GM23338 (cell line): ENCODE measurements around the gene KRTCAP2. TPM values are rescaled to one million over a fixed set of nuclear protein-coding genes. Genes with fewer than 3 reads are reported as not detected.

ENCODE experiments used
- ATAC-seq: fragments of 200-7000 bp; cut with Tn5 transposase; 3 replicates; pipeline ENCODE4 v1.9.1; 2020
- DNase-seq: peaks from one replicate; pipeline ENCODE4 v3.0.0-alpha.2; 2015; ENCODE audit warnings: low spot score
- H2AFZ ChIP-seq: fragments of 200-600 bp; sonication (generic); 2 replicates; pipeline ENCODE4 v1.8.0; 2016; ENCODE audit warnings: antibody characterized with exemption, mild to moderate bottlenecking, moderate library complexity
- H3F3A ChIP-seq: fragments of 200-600 bp; sonication (generic); replicated peaks from 2 replicates; pipeline ENCODE4 v1.8.0; 2017; ENCODE audit warnings: antibody characterized with exemption, mixed run types, low read depth
- H3K27ac ChIP-seq: fragments of 200-600 bp; sonication (generic); 2 replicates; pipeline ENCODE4 v1.6.1; 2016; ENCODE audit warnings: low read depth
- H3K27me3 ChIP-seq: fragments of 200-600 bp; sonication (generic); 2 replicates; pipeline ENCODE4 v1.8.0; 2016; ENCODE audit warnings: mild to moderate bottlenecking, mixed run types, moderate library complexity; ENCODE audit not compliant: insufficient read depth
- H3K36me3 ChIP-seq: fragments of 200-600 bp; sonication (generic); 2 replicates; pipeline ENCODE4 v1.8.0; 2016; ENCODE audit warnings: mild to moderate bottlenecking; ENCODE audit not compliant: insufficient read depth
- H3K4me1 ChIP-seq: fragments of 200-600 bp; sonication (generic); 2 replicates; pipeline ENCODE4 v1.8.0; 2016; ENCODE audit warnings: mild to moderate bottlenecking, moderate library complexity; ENCODE audit not compliant: insufficient read depth
- H3K4me2 ChIP-seq: fragments of 200-600 bp; sonication (generic); 2 replicates; pipeline ENCODE4 v1.7.1; 2017; ENCODE audit warnings: mixed run types
- H3K4me3 ChIP-seq: fragments of 200-600 bp; sonication (generic); 2 replicates; pipeline ENCODE4 v1.6.1; 2016; ENCODE audit warnings: mixed run types
- H3K79me2 ChIP-seq: fragments of 200-600 bp; sonication (generic); replicated peaks from 2 replicates; pipeline ENCODE4 v1.8.0; 2017; ENCODE audit warnings: mild to moderate bottlenecking; ENCODE audit not compliant: insufficient read depth
- H3K9me2 ChIP-seq: fragments of 200-600 bp; sonication (generic); 2 replicates; pipeline ENCODE4 v1.8.0; 2017; ENCODE audit not compliant: insufficient read depth
- H4K20me1 ChIP-seq: fragments of 200-600 bp; sonication (generic); replicated peaks from 2 replicates; pipeline ENCODE4 v1.8.0; 2017; ENCODE audit warnings: mild to moderate bottlenecking; ENCODE audit not compliant: insufficient read depth
- H3K27ac Mint-ChIP-seq: 2 replicates; pipeline ENCODE4 v1.8.0; 2020; ENCODE audit warnings: inconsistent platforms, mild to moderate bottlenecking, moderate library complexity, mixed read lengths
- H3K27me3 Mint-ChIP-seq: 3 replicates; pipeline ENCODE4 v1.8.0; 2022; ENCODE audit warnings: low read depth, mild to moderate bottlenecking, moderate library complexity, mixed read lengths, inconsistent platforms; ENCODE audit not compliant: insufficient read depth, poor library complexity
- H3K36me3 Mint-ChIP-seq: 3 replicates; pipeline ENCODE4 v1.8.0; 2021; ENCODE audit warnings: low read depth, mild to moderate bottlenecking, inconsistent platforms, moderate library complexity, mixed read lengths
- H3K4me1 Mint-ChIP-seq: 3 replicates; pipeline ENCODE4 v1.8.0; 2020; ENCODE audit warnings: mild to moderate bottlenecking, inconsistent platforms, mixed read lengths
- H3K4me3 Mint-ChIP-seq: 3 replicates; pipeline ENCODE4 v1.8.0; 2021; ENCODE audit warnings: moderate library complexity, mild to moderate bottlenecking, inconsistent platforms, mixed read lengths
- H3K9me3 Mint-ChIP-seq: 3 replicates; pipeline ENCODE4 v1.8.0; 2020; ENCODE audit warnings: moderate library complexity, mild to moderate bottlenecking, inconsistent platforms, mixed read lengths
- CREB1 ChIP-seq: fragments of 250-450 bp; sonication (Bioruptor Pico); IDR thresholded peaks from 2 replicates; pipeline ENCODE4 v1.5.0; 2020; ENCODE audit warnings: low read depth, mild to moderate bottlenecking, moderate library complexity
- CTCF ChIP-seq, 2 experiments: fragments of 200-600 bp in 1 of 2; sonication (generic) in 1 of 2; conservative IDR thresholded peaks; 2 replicates each; pipeline versions ENCODE4 v1.5.1 to v1.6.1; 2016 to 2017; ENCODE audit warnings: antibody characterized with exemption in 2 of 2, low read depth in 2 of 2, mild to moderate bottlenecking in 2 of 2, moderate library complexity in 1 of 2
- ETS1 ChIP-seq: IDR thresholded peaks from 2 replicates; pipeline ENCODE4 v1.6.1; 2016; ENCODE audit warnings: antibody characterized with exemption
- EZH2 ChIP-seq: fragments of 200-600 bp; sonication (generic); IDR thresholded peaks from one replicate; pipeline ENCODE4 v1.8.0; 2017; ENCODE audit warnings: antibody characterized with exemption, mild to moderate bottlenecking, low read depth; ENCODE audit not compliant: unreplicated experiment
- EZH2phosphoT487 ChIP-seq: fragments of 200-600 bp; sonication (generic); IDR thresholded peaks from one replicate; pipeline ENCODE4 v1.8.1; 2018; ENCODE audit warnings: antibody characterized with exemption; ENCODE audit not compliant: unreplicated experiment
- JUNB ChIP-seq: IDR thresholded peaks from one replicate; pipeline ENCODE4 v1.6.1; 2016; ENCODE audit warnings: antibody characterized with exemption; ENCODE audit not compliant: unreplicated experiment
- NANOG ChIP-seq: IDR thresholded peaks from 2 replicates; pipeline ENCODE4 v1.6.1; 2016; ENCODE audit warnings: antibody characterized with exemption, borderline replicate concordance
- POLR2AphosphoS5 ChIP-seq: IDR thresholded peaks from 2 replicates; pipeline ENCODE4 v1.6.1; 2016; ENCODE audit warnings: antibody characterized with exemption, low read depth
- REST ChIP-seq: IDR thresholded peaks from one replicate; pipeline ENCODE4 v1.6.1; 2018; ENCODE audit warnings: antibody characterized with exemption; ENCODE audit not compliant: unreplicated experiment
- STAT1 ChIP-seq: IDR thresholded peaks from one replicate; pipeline ENCODE4 v1.6.1; 2016; ENCODE audit warnings: antibody characterized with exemption; ENCODE audit not compliant: unreplicated experiment
- ZNF114 ChIP-seq: fragments of 250-450 bp; sonication (Bioruptor Pico); IDR thresholded peaks from 2 replicates; pipeline ENCODE4 v1.5.0; 2020; ENCODE audit warnings: mild to moderate bottlenecking, moderate library complexity
- ZNF331 ChIP-seq: fragments of 250-450 bp; sonication (Bioruptor Pico); IDR thresholded peaks from 2 replicates; pipeline ENCODE4 v1.5.0; 2020; ENCODE audit warnings: low read depth, mild to moderate bottlenecking, moderate library complexity
- ZNF462 ChIP-seq: fragments of 250-450 bp; sonication (Bioruptor Pico); IDR thresholded peaks from 2 replicates; pipeline ENCODE4 v1.5.0; 2020; ENCODE audit warnings: mild to moderate bottlenecking, moderate library complexity
- polyA plus RNA-seq: library from polyadenylated mRNA; unstranded; fragments of >200 nt; fragmentation: Nextera tagmentation; extraction: Ambion mirVana; gene quantifications from 2 replicates; pipeline ENCODE4 v1.2.1, GENCODE V29; 2016
- total RNA-seq: library from RNA; depleted of rRNA; stranded (reverse); fragments of >200 nt; shearing (Covaris generic); gene quantifications from 2 replicates; pipeline ENCODE4 v1.2.3, GENCODE V29; 2014

KRTCAP2 gene
- total and polyA plus RNA-seq, 2 experiments from 2014 or later = 106 to 579 TPM

GRCh38 chr1:155169541-155169940, 3.6 kb downstream of the KRTCAP2 start:
- peaks cover 9% of the 10 kb centered on the region for H3K9me3 Mint-ChIP-seq
- no peak overlapping the region for H3K27ac Mint-ChIP-seq
- Histone ChIP-seq H4K20me1 (no peaks in the 10 kb centered on the region), H3K4me3 (no peak overlapping the region), H3K4me2 (no peak overlapping the region), H3K27ac (no peak overlapping the region), H3K9me2 (no peaks in the 10 kb centered on the region), H3K4me1 (peaks cover 25% of the 10 kb centered on the region), H3K36me3 (no peaks in the 10 kb centered on the region), H3K27me3 (no peaks in the 10 kb centered on the region), H2AFZ (no peak overlapping the region), H3K79me2 (peaks cover 17% of the 10 kb centered on the region), H3F3A (peaks cover 35% of the 10 kb centered on the region)
- DNase-seq (no peak), ATAC-seq (no peak)
- H3K27me3 Mint-ChIP-seq = peaks cover 18% of the 10 kb centered on the region
- H3K36me3 Mint-ChIP-seq = peaks cover 20% of the 10 kb centered on the region
- no peak for TF ChIP-seq REST
- no peak for TF ChIP-seq STAT1
- TF ChIP-seq POLR2AphosphoS5 = no peak
- TF ChIP-seq ZNF331 (CRISPR knock-in tag) = no peak
- TF ChIP-seq CREB1 (CRISPR knock-in tag) = no peak
- no peak for TF ChIP-seq ZNF462 (CRISPR knock-in tag)
- TF ChIP-seq JUNB = no peak
- TF ChIP-seq CTCF (conservative IDR thresholded peaks at IDR 0.05; ENCODE audit: low read depth in 2 of 2) = no peak
- no peak for TF ChIP-seq NANOG
- no peak for TF ChIP-seq EZH2
- TF ChIP-seq ETS1 = no peak
- TF ChIP-seq EZH2phosphoT487 = no peak
- no peak for TF ChIP-seq ZNF114 (CRISPR knock-in tag)
- no peak overlapping the region; the same call in 2 of the 3 replicates for H3K4me3 Mint-ChIP-seq
- peaks cover 19% of the 10 kb centered on the region for H3K4me1 Mint-ChIP-seq
